ENCODE measurements around the gene NR5A2.

The NR5A2 gene

DNA sequence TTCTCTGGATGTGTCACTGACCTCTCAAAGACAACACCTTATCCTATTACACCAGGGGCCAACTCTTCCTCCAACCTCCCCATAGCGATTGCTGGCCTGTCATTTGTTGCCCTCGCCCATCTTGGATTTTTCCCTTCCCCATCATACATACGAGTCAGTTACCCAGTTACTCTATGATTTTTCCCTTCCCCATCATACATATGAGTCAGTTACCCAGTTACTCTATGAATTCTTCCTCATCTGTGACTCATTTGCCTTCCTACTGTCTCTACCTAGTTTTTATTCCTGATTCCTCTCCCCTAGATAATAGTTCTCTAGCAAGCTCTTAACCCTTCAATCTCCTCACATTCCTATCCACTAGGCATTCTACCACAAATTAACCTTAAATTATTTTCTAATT lies 178.8 kb downstream of the NR5A2 start:
- DNase-seq (ENCODE audit: low read depth) = no peak

DNA sequence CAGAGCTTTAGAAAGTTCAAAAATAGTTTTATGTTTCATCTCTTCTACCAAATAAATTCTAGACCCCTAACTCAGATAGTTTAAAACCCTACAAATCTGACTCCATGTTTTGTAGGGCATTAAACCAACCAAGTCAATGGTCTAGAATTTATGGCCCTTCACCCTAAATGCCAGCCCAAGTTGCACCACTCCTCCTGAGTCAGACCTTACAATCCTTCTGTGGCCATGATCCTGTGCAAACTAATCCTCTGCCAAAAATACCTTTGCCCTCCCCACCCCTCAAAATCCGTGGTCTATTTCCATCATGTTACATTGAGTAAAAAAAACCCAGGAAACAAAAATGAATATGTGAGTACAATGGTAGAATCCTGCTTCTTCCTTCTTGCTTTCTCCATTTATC lies 179.3 kb downstream of the NR5A2 start:
- no peak for DNase-seq (ENCODE audit: low read depth)

DNA sequence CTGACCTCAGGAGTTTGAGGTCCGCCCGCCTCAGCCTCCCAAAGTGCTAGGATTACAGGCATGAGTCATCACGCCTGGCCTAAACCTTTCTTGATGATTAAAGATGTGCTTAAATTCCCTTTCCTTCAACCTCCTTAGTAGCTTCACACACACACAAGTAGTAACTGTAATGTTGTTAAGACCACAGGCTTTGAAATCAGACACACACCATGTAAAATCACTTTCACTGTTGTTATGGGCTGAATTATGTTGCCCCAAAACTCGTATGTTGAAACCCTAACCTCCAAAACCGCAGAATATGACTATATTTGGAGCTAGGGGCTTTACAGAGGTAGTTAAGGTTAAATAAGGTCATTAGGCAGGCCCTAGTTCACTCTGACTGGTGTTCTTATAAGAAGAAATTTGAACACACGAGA lies 180.2 kb downstream of the NR5A2 start:
- no peak for DNase-seq (ENCODE audit: low read depth)

DNA sequence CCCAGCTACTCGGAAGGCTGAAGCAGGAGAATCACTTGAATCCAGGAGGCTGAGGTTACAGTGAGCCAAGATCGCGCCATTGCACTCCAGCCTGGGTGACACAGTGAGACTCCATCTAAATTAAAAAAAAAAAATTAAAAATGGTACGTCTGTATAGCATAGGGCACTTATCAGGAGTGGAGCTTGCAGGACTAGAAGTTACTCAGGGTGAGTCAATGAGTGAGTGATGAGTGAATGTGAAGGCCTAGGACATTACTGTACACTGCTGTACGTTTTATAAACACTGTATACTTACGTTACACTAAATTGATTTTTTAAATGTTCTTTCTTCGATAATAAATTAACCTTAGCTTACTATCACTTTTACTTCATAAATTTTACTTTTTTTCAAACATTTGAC lies 183.6 kb downstream of the NR5A2 start:
- no peak for DNase-seq (ENCODE audit: low read depth)

DNA sequence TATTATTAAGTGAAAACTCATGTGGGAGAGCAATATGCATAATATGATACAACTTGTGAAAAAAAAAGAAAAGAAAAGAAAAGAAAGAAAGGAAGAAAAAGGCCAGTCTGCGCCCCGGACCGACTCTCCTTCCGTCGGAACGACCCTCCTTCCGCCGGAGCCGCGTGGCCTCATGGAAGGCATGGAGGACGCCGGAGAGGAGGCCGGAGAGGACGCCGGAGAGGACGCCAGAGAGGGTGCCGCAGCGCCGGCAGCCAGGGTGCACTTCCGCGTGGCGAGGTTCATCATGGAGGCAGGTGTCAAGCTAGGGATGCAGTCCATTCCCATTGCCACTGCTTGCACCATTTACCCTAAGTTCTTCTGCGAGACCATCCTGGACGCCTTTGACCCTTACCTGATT lies 185.9 kb downstream of the NR5A2 start:
- DNase-seq (ENCODE audit: low read depth) = no peak

DNA sequence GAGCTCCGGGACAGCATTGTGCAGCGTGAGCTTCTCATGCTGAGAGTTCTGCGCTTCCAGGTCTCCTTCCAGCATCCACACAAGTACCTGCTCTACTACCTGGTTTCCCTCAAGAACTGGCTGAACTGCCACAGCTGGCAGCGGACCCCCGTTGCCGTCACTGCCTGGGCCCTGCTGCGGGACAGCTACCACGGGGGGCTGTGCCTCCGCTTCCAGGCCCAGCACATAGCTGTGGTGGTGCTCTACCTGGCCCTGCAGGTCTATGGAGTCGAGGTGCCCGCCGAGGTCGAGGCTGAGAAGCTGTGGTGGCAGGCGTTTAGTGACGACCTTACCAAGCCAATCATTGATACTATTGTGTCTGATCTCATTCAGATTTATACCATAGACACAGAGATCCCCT lies 186.4 kb downstream of the NR5A2 start:
- DNase-seq (ENCODE audit: low read depth) = no peak

DNA sequence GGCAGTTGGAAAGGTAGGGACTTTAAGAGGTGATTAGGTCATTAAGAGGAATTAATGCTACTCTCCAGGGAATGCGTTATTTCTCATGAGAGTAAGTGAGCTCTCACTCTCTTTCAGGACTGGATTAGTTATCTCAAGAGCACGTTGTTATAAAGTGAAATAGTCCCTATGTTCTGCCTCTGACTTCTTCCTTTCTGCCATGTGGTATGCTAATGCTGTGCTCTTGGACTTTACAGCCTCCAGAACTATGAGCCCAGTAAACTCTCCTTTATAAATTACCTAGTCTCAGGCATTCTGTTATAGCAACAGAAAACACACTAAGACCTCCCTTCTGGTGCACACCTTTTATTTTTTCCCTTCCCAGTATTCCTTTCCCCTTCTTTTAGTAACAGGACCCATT lies 187.8 kb downstream of the NR5A2 start:
- DNase-seq (ENCODE audit: low read depth) = no peak

DNA sequence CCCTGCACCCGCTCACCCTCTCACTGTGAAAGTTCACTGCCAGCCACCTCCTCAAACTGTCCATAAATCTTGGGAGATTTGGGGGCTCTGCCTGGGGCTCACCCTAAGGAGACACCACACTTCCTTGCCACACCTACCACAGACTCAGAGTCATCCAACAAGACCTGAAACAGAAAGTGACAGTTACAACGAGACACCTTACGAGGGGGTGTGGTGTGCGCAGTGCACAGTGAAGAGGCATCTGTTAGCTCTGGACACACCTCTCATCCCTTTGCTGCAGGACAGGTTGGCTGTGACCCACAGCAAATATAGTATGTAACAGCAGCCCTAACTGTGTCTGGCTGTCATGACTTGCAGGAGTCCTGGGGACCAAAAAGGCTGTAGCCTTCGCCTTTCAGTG lies 190.2 kb downstream of the NR5A2 start:
- no peak for DNase-seq (ENCODE audit: low read depth)

DNA sequence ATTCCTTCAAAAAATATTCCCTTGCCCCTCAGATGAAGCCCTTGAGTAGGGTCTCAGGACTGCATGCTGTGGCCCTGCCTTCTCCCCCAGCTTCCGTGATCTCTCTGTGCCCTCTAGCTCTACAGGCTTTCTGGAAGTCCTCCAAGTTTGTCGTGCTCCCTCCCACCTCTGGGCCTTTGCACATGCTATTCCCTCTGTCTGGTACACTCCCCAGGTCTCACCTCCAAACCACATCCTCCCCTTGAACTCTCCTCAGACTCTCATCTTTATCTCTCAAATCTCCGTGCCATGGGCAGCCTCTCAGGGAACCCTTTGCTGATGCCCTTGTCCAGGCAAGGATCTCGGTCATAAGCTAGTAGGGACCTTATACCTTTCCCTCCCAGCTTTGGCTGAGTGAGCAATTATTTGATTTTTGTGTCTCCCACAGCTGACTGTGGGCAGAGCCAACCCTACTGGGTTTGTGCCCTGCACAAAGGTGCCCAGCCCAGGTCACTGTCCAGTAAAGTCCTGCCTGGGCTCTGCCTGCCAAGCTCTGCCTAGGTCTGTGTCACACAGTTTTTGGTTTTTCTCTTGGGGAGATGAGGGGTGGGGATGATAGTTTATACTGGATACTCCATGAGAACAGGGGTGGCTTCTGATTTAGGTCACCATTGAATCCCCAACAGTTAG lies 194.2 kb downstream of the NR5A2 start:
- DNase-seq (ENCODE audit: low read depth) = no peak

DNA sequence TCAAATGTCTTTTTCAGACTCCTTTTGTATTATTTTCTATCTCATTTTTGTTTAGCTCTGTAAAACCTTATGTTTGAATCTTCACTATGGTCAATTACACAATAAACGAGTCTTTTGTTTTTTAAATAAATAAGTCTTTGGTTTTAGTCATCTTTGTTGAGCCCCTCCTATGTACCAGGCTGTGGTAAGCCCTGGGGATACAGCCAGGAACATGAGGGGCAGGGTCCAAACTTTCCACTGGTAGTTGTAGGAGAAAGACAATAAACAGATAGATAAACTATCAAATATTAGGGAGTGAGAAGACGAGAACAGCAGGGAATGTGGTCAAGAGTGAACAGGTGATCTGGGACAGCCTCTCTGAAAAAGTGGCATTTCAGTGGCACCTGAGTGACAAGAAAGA lies 195.7 kb downstream of the NR5A2 start:
- DNase-seq (ENCODE audit: low read depth) = no peak

DNA sequence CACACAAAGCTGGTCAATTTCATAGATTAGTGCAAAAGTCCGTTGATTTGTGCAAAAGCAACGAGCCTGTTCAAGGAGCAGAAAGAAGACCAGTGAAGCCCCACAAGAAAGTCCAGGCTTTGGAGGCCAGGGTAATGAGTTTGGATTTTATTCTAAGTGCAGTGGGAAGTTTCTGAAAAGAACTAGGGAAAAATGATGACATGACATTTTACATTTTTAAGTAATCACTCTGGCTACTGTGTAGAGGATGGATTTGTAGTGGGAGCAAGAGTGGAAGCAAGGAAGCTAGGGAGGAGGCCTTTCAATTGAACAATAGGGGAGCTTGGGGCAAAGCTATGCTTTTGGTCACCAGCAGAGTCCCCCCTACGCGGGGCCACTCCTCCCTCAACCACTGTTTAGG lies 196.1 kb downstream of the NR5A2 start:
- no peak for DNase-seq (ENCODE audit: low read depth)

DNA sequence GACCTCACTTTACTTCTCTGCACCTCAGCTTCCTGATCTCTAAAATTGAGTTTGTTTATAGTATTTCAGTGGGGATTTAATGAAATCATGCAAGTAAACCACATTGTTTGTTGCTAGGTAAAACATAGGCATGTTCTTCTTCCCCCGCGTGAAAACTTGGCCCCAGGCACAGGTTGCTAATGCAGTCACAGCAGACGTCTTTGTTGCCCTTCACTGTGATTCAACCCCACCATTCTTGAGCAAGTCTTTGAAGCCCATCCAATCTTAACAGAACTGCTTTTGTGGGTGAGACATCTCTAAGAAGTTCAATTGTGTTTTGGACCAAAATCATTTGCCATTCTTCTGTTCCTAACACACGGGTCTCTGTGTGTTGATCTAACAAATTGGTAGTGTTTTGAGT lies 196.8 kb downstream of the NR5A2 start:
- DNase-seq (ENCODE audit: low read depth) = no peak

DNA sequence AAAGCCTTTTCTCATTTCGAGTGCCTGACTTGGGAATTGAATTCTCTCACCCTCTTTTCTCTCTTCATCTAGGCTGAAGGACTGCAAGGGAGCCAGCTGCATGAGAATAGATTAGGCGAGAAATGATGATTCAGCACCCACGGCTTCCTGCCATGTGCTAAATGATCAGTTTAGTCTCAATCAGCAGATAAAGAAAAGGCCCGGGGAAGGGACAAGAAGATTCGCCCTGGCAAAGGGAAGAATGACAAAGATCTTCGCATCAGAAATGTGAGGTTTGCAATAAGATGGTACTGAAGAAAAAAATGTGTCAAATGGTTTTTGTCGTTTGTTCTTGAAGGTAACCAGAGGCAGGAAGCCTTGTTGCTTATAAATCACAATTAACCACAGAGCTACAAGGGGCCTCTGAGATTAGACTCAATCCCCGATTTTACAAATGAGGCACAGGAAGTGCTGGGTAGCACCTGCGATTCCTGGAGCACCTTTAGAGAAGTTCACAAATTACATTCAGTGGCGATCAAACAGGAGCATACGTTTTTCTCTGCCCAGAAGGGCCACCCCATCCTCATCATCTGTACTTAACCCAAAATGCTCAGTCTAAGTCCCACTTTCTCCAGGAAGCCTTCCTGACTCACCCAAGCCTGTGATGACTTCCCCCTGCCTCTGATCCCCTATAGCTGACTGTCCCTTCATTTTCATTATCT lies 198.9 kb downstream of the NR5A2 start:
- no peak for DNase-seq (ENCODE audit: low read depth)

DNA sequence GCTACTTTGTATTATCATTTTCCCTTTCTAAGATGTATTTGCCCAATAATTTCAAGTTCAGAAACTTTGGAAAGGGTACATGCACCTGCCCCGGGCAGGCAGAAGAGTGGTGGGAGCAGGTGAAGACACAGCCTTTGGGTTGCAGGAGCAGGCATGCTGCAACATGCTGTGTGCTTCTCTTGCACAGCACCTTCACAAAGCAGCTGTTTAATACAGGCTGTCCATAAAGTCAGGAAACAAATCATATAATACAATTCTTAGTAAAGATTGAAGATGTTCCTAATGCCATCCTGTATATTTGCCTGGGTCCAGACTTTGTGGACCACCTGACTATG lies 199.4 kb downstream of the NR5A2 start:
- no peak for DNase-seq (ENCODE audit: low read depth)

Data from stimulated activated CD8-positive, alpha-beta memory T cell treated with anti-CD3 and anti-CD28 coated beads, Interleukin-7, amount 100 ng/mL, for 24 hours (primary cell).